Stomach (tissue), 9 donors: ENCODE results near the gene ITIH3. TPM values are rescaled to one million over a fixed set of nuclear protein-coding genes. Genes with fewer than 3 reads are reported as not detected.
A peak's percentile ranks its signal among the peaks of the same experiment; 100 is the strongest.
"Not testable (repeated sequence)": the region's sequence is repeated elsewhere in the genome, so short reads cannot be mapped to it uniquely, and the experiment has no call there.

Source experiments
- DNase-seq, 2 donors: peaks; one replicate each; pipeline versions ENCODE4 v3.0.0 to v3.0.0-alpha.2; 2013 to 2019
- H3K27ac ChIP-seq, 5 donors: fragments of 200-600 bp in 4 of 5; sonication (generic) in 4 of 5; one replicate each; pipeline ENCODE4 v1.5.1; 2013 to 2019; ENCODE audit warnings: mild to moderate bottlenecking in 1 of 5, moderate library complexity in 1 of 5
- H3K27me3 ChIP-seq, 3 donors: fragments of 200-600 bp; sonication (generic); one replicate each; pipeline ENCODE4 v1.5.1; 2017 to 2019; ENCODE audit warnings: mixed run types in 1 of 3
- H3K36me3 ChIP-seq, 4 donors: fragments of 200-600 bp; sonication (generic); 1 replicate in 3 of 4; 2 replicates in 1 of 4; pipeline ENCODE4 v1.5.1; 2016 to 2019
- H3K4me1 ChIP-seq, 4 donors: fragments of 200-600 bp; sonication (generic); one replicate each; pipeline ENCODE4 v1.5.1; 2016 to 2019
- H3K4me3 ChIP-seq, 4 donors: fragments of 200-600 bp; sonication (generic) in 3 of 4; one replicate each; pipeline ENCODE4 v1.5.1; 2016 to 2019; ENCODE audit warnings: mild to moderate bottlenecking in 1 of 4
- H3K9me3 ChIP-seq, 4 donors: fragments of 200-600 bp; sonication (generic); one replicate each; pipeline ENCODE4 v1.5.1; 2016 to 2019
- EP300 ChIP-seq: sonication (generic); formaldehyde crosslinking; IDR thresholded peaks from one replicate; pipeline ENCODE4 v1.6.1; 2017; ENCODE audit warnings: antibody characterized with exemption
- POLR2A ChIP-seq, 4 donors: fragments of 450-650 bp; IDR thresholded peaks; one replicate each; pipeline ENCODE4 v1.6.1; 2016; ENCODE audit warnings: antibody characterized with exemption in 4 of 4, control low read depth in 2 of 4, mild to moderate bottlenecking in 1 of 4, moderate library complexity in 1 of 4
- POLR2AphosphoS5 ChIP-seq, 3 donors: sonication (generic); formaldehyde crosslinking; IDR thresholded peaks; one replicate each; pipeline ENCODE4 v1.6.1; 2016; ENCODE audit warnings: antibody characterized with exemption in 3 of 3
- WGBS, 5 donors: extraction: QIAGEN DNeasy Blood & Tissue Kit in 3 of 5; methylation state at CpG; one replicate each; pipeline versions ENCODE4 v1.1.5 to v1.1.7; 2013 to 2018; 5-methylcytosine and 5-hydroxymethylcytosine counted together
- intact Hi-C: fragments of 100-400 bp; cut with DNase I; formaldehyde crosslinking; loops from one replicate; pipeline ENCODE4 v1.15.1; 2023; ENCODE audit warnings: low total_unique reads
- polyA plus RNA-seq, 3 donors: library from polyadenylated mRNA; stranded (reverse); fragments of 200-250 nt; gene quantifications; one replicate each; pipeline ENCODE4 v1.2.3, GENCODE V29; 2013
- total RNA-seq, 5 donors: library from RNA; depleted of rRNA; stranded (reverse); fragments of >200 nt; gene quantifications; one replicate each; pipeline versions ENCODE4 v1.1.0 to v1.2.3, GENCODE V29; 2014 to 2016
- TF ChIP-seq, protein P1 (sequence below), 7 experiments: fragments of 450-650 bp in 4 of 7; fragments of 200-600 bp in 3 of 7; sonication (generic) in 3 of 7; IDR thresholded peaks; one replicate each; pipeline ENCODE4 v1.5.1; 2016 to 2019; ENCODE audit warnings: antibody characterized with exemption in 7 of 7, control low read depth in 2 of 7, mild to moderate bottlenecking in 1 of 7
- donor health status: healthy with polysubstance abuse.
- donor health status: Bipolar disorder and iron deficiency.
- donor health status: healthy.

ITIH3 gene
- total and polyA plus RNA-seq, 8 donors: 0.19 to 210 (median 6.4) TPM; not detected in 2

GRCh38 chr3:52775877-52776276, 18.7 kb upstream of the ITIH3 start:
- Histone ChIP-seq H3K4me3 (no peak overlapping the region), H3K27ac (no peak overlapping the region), H3K4me1 (peaks cover 0 to 17% (median 7%) of the 10 kb centered on the region in 4 donors), H3K27me3 (peaks cover 0 to 7% (median 0%) of the 10 kb centered on the region in 3 donors), H3K9me3 (no peaks in the 10 kb centered on the region), H3K36me3 (no peaks in the 10 kb centered on the region)
- peak; percentile 5 to 17 for DNase-seq
- WGBS, 5 donors: 61 to 70% (median 65%) methylated on average over 8 of the region's 8 CpGs
- no peak for TF ChIP-seq EP300
- TF ChIP-seq POLR2AphosphoS5 (IDR thresholded peaks at IDR 0.05): no peak
- TF ChIP-seq, protein P1, sequence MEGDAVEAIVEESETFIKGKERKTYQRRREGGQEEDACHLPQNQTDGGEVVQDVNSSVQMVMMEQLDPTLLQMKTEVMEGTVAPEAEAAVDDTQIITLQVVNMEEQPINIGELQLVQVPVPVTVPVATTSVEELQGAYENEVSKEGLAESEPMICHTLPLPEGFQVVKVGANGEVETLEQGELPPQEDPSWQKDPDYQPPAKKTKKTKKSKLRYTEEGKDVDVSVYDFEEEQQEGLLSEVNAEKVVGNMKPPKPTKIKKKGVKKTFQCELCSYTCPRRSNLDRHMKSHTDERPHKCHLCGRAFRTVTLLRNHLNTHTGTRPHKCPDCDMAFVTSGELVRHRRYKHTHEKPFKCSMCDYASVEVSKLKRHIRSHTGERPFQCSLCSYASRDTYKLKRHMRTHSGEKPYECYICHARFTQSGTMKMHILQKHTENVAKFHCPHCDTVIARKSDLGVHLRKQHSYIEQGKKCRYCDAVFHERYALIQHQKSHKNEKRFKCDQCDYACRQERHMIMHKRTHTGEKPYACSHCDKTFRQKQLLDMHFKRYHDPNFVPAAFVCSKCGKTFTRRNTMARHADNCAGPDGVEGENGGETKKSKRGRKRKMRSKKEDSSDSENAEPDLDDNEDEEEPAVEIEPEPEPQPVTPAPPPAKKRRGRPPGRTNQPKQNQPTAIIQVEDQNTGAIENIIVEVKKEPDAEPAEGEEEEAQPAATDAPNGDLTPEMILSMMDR (IDR thresholded peaks at IDR 0.05): no peak
- intact Hi-C loops: no loop called here

- H3K36me3 ChIP-seq, intact Hi-C loops, H3K9me3 ChIP-seq, H3K4me3 ChIP-seq, H3K27me3 ChIP-seq, H3K27ac ChIP-seq: not testable (repeated sequence)
- 54 to 75% (median 57%) methylated on average over 6 of the region's 6 CpGs for WGBS, 5 donors
- peaks cover 0 to 13% (median 3%) of the 10 kb centered on the region in 4 donors for H3K4me1 ChIP-seq
- peak; percentile 23 to 27 for DNase-seq
These were observed 18.1 kb upstream of the ITIH3 start for GRCh38 chr3:52776486-52776885.

- WGBS, 5 donors: 77 to 82% (median 80%) methylated on average over 12 of the region's 12 CpGs
- H3K9me3 ChIP-seq: no peaks in the 10 kb centered on the region
- no peaks in the 10 kb centered on the region for H3K36me3 ChIP-seq
- H3K4me3 ChIP-seq: no peak within 1 kb of the TSS
- peaks cover 0 to 7% (median 0%) of the 10 kb centered on the region in 3 donors for H3K27me3 ChIP-seq
- H3K27ac ChIP-seq: no peak within 1 kb of the TSS
- DNase-seq: peak in 1 of 2 donors; percentile 21
- intact Hi-C loops: no loop called here
- TF ChIP-seq, protein P1 (IDR thresholded peaks at IDR 0.05): no peak
- TF ChIP-seq POLR2AphosphoS5 (IDR thresholded peaks at IDR 0.05): no peak
- TF ChIP-seq POLR2A (IDR thresholded peaks at IDR 0.05): no peak
- TF ChIP-seq EP300: no peak
- peaks cover 0 to 10% (median 0%) of the 10 kb centered on the region in 4 donors for H3K4me1 ChIP-seq
These were observed 17.3 kb upstream of the ITIH3 start, which contains the start of gene ITIH1 for GRCh38 chr3:52777127-52777958. ITIH1 (plus strand) TSS chr3:52777599; CDS start chr3:52777616, 17 bp downstream.

DNA sequence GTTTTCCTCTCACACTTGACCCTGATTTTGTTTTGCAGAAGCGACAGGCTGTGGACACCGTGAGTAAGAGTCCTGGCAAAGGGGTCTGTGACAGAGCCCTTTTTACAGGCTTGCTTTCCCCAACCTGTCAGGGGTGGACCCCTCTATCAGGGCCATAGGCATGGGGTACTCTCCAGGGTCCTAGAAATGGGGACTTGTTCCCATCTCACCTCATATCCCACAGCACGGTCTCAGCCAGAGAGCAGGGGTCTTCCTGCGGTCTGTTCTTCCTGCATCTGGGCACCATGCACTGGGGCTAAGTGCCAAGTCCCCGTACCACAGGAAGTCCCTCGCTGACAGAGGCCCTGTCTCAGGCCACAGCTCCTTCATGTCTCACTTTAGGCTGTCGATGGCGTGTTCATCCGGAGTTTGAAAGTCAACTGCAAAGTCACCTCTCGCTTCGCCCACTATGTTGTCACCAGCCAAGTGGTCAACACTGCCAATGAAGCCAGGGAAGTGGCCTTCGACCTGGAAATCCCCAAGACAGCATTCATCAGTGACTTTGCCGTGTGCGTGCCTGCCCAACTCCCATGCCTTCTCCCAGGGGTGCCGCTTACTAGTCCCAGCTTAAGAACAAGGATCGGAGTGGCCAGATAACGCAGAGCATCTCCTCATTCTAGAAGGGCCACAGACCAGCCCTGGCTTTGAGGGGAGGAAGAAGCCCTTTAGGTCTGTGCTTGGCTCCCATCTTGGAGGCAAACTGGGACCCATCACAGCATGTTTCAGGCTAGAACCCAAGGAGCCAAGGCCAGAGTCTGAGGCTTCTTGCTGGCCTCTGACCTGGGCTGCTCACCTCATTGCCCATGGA, 16.4 kb upstream of the ITIH3 start:
- intact Hi-C loops: no loop called here
- no peak for TF ChIP-seq POLR2A (IDR thresholded peaks at IDR 0.05)
- no peaks in the 10 kb centered on the region for H3K36me3 ChIP-seq
- WGBS, 5 donors: 79 to 88% (median 84%) methylated on average over 14 to 17 of the region's 17 CpGs
- DNase-seq: peak in 1 of 2 donors; percentile 13
- H3K27me3 ChIP-seq: peaks cover 0 to 7% (median 0%) of the 10 kb centered on the region in 3 donors
- no peak overlapping the region for H3K4me3 ChIP-seq
- H3K27ac ChIP-seq: no peak overlapping the region
- no peaks in the 10 kb centered on the region for H3K9me3 ChIP-seq
- peaks cover 0 to 10% (median 0%) of the 10 kb centered on the region in 4 donors for H3K4me1 ChIP-seq
